CD4-positive, alpha-beta T cell (primary cell): Measurements from ENCODE around the gene ERC2. TPM values are rescaled to one million over a fixed set of nuclear protein-coding genes. Genes with fewer than 3 reads are reported as not detected.

ENCODE experiments used
- ATAC-seq: fragments of 200-7000 bp; cut with Tn5 transposase; one replicate; pipeline ENCODE4 v1.10.0; 2022; ENCODE audit warnings: mild to moderate bottlenecking; ENCODE audit not compliant: poor library complexity
- CTCF ChIA-PET: fragments of 350-600 bp; sonication (Branson Sonifier 250); formaldehyde crosslinking; loops from one replicate; lab custom pipeline; 2021; ENCODE audit warnings: antibody characterized with exemption, inconsistent platforms; lab: Charles Lee
- POLR2A ChIA-PET: fragments of 350-600 bp; sonication (Branson Sonifier 250); formaldehyde crosslinking; loops from one replicate; lab custom pipeline; 2021; ENCODE audit warnings: antibody characterized with exemption, inconsistent platforms; lab: Charles Lee
- DNase-seq, 14 experiments: peaks; one replicate each; pipeline ENCODE4 v3.0.0-alpha.2; 2013 to 2020; ENCODE audit warnings: mixed read lengths in 2 of 14
- H3K27ac ChIP-seq, 2 donors: one replicate each; pipeline versions ENCODE4 v1.5.1 to v1.7.0; 2013; ENCODE audit warnings: low read length in 2 of 2, low read depth in 1 of 2, mild to moderate bottlenecking in 1 of 2
- H3K27me3 ChIP-seq, 2 experiments: 1 replicate in 1 of 2; 2 replicates in 1 of 2; pipeline versions ENCODE4 v1.6.1 to v1.7.0; 2013; ENCODE audit warnings: low read length in 2 of 2, control low read depth in 1 of 2, mild to moderate bottlenecking in 1 of 2, moderate library complexity in 1 of 2; ENCODE audit not compliant: insufficient read depth in 2 of 2, control insufficient read depth in 1 of 2
- H3K36me3 ChIP-seq: one replicate; pipeline ENCODE4 v1.6.1; 2013; ENCODE audit warnings: low read length, control low read depth; ENCODE audit not compliant: insufficient read depth
- H3K4me1 ChIP-seq: one replicate; pipeline ENCODE4 v1.6.1; 2013; ENCODE audit warnings: low read length, control low read depth; ENCODE audit not compliant: insufficient read depth
- H3K4me3 ChIP-seq: one replicate; pipeline ENCODE4 v1.5.1; 2013; ENCODE audit warnings: mild to moderate bottlenecking, low read length, moderate library complexity
- H3K9me3 ChIP-seq, 2 experiments: 1 replicate in 1 of 2; 2 replicates in 1 of 2; pipeline versions ENCODE4 v1.6.1 to v1.7.0; 2013; ENCODE audit warnings: low read length in 2 of 2, mild to moderate bottlenecking in 2 of 2, control low read depth in 1 of 2, moderate library complexity in 1 of 2; ENCODE audit not compliant: control insufficient read depth in 1 of 2, insufficient read depth in 1 of 2
- H3K27ac Mint-ChIP-seq: one replicate; pipeline ENCODE4 v1.8.0; 2020; ENCODE audit warnings: mixed read lengths
- H3K27me3 Mint-ChIP-seq: one replicate; pipeline ENCODE4 v1.8.0; 2021; ENCODE audit warnings: mixed read lengths
- H3K36me3 Mint-ChIP-seq: one replicate; pipeline ENCODE4 v1.8.0; 2021; ENCODE audit warnings: low read depth, mixed read lengths
- H3K4me1 Mint-ChIP-seq: one replicate; pipeline ENCODE4 v1.8.0; 2021; ENCODE audit warnings: low read depth, mixed read lengths
- H3K4me3 Mint-ChIP-seq: one replicate; pipeline ENCODE4 v1.8.0; 2020; ENCODE audit warnings: mild to moderate bottlenecking, mixed read lengths
- H3K9me3 Mint-ChIP-seq: one replicate; pipeline ENCODE4 v1.8.0; 2020; ENCODE audit warnings: mixed read lengths
- intact Hi-C, 2 experiments: fragments of 100-400 bp; cut with DNase I in 1 of 2; cut with micrococcal nuclease in 1 of 2; formaldehyde crosslinking; loops; one replicate each; pipeline versions ENCODE4 v1.15.1 to v1.9.0; 2023 to 2025; cut with DNase I, micrococcal nuclease
- total RNA-seq, 174 experiments: library from RNA in 2 of 174; stranded (reverse) in 2 of 174; gene quantifications; one replicate each; pipeline ENCODE4 v1.2.3 and lab custom pipeline; 2021 to 2026
- TF ChIP-seq, protein P1 (sequence below): fragments of 200-600 bp; IDR thresholded peaks from one replicate; pipeline ENCODE4 v1.8.0; 2022; ENCODE audit warnings: antibody characterized with exemption, mild to moderate bottlenecking

ERC2 gene
- total RNA-seq, 2 experiments from 2014 or later = not detected

DNA sequence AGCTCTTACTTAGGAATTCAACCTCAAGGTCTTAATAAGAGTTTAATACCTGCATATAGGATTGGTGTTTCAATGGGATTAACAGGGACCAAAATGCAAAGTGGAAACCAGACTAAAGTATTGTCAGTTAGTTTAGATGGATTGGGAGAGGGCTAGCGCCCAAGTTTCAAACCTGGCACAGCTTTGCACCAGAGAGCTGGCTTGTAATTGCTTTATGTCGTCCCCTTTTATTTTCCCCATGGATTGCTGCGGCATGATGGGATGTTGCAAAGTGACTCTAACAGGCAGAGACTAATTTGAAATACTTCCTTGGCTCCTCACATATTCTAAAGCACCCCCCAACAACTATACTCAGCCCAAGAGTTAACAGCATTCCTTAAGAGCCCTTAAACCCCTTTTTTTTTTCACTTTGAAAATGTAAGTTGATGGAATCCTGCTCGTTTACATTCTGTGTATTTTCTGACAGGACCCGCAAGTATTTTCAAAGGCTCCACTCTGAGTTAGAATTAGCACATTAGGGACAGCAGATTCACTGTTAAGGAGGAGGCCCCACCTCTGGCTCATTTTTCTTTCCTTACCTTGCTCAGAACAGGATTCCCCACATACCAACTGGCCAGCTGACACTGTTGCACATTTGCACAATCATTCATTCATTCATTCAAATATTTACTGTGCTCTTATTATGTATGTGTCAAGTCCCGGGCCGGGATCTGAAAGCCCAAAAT lies 214.2 kb downstream of the ERC2 start:
- no peaks in the 10 kb centered on the region for H3K4me1 Mint-ChIP-seq
- POLR2A ChIA-PET = no interaction called here

DNA sequence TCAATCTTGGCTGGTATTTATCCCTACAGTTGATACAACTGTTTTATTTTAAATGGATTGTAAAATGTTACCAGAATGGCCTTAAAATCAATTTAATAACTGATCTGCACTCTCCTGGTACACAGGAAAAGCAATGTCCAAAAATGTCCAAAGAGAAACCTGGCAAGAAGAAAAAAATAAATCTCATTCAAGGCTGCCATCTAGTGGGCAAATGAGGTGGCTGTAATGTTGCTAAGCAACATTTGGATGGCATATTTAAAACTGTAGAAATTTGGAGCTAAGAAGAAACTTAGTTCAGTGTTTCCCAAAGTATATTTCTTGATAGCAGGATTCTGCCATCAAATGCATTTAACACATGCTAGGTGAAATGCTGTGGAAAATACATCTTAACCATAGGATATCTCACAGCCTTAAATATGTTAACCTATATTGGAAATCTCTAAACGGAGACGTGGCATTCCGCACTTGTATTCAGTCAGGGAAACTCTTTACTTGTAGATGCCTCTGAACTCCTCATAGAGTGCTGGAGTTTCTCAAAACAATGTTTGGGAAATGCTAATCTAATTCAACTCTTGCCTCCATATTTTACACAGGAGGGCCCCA lies 216.8 kb downstream of the ERC2 start:
- Histone ChIP-seq H3K4me1 (no peaks in the 10 kb centered on the region), H3K27me3 (no peaks in the 10 kb centered on the region), H3K9me3 (no peaks in the 10 kb centered on the region), H3K4me3 (no peak overlapping the region), H3K36me3 (no peaks in the 10 kb centered on the region), H3K27ac (no peak overlapping the region)
- CTCF ChIA-PET = interaction anchor here (1.3 kb wide), 1 partner anchor 11 kb away, joined by 3 read pairs; no protein-coding TSS in a partner anchor
- POLR2A ChIA-PET = interaction anchor here (0.5 kb wide), 1 partner anchor 9 kb away, joined by 3 read pairs; no protein-coding TSS in a partner anchor
- Mint-ChIP-seq H3K4me1 (no peaks in the 10 kb centered on the region), H3K4me3 (no peak overlapping the region), H3K27ac (no peak overlapping the region), H3K27me3 (peaks cover 6% of the 10 kb centered on the region), H3K36me3 (no peaks in the 10 kb centered on the region), H3K9me3 (no peaks in the 10 kb centered on the region)
- TF ChIP-seq, protein P1, sequence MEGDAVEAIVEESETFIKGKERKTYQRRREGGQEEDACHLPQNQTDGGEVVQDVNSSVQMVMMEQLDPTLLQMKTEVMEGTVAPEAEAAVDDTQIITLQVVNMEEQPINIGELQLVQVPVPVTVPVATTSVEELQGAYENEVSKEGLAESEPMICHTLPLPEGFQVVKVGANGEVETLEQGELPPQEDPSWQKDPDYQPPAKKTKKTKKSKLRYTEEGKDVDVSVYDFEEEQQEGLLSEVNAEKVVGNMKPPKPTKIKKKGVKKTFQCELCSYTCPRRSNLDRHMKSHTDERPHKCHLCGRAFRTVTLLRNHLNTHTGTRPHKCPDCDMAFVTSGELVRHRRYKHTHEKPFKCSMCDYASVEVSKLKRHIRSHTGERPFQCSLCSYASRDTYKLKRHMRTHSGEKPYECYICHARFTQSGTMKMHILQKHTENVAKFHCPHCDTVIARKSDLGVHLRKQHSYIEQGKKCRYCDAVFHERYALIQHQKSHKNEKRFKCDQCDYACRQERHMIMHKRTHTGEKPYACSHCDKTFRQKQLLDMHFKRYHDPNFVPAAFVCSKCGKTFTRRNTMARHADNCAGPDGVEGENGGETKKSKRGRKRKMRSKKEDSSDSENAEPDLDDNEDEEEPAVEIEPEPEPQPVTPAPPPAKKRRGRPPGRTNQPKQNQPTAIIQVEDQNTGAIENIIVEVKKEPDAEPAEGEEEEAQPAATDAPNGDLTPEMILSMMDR = peak; percentile 76
- no peak for ATAC-seq
- DNase-seq = peak in 4 of 14 experiments; percentile 5 to 35 (median 14)
- intact Hi-C loops = loop anchor here (5.0 kb wide), 3 partner anchors 764 to 1824 kb away; partner anchors contain the start of gene WNT5A (in 1 of the 2)

More for the DNA sequence above, 214.2 kb downstream of the ERC2 start:
- H3K27me3 Mint-ChIP-seq = peaks cover 10% of the 10 kb centered on the region
- H3K4me3 Mint-ChIP-seq = no peak overlapping the region
- no peaks in the 10 kb centered on the region for H3K27me3 ChIP-seq
- CTCF ChIA-PET = interaction anchor here (0.6 kb wide), 1 partner anchor 951 kb away, joined by 4 read pairs; no protein-coding TSS in a partner anchor
- TF ChIP-seq, protein P1 = no peak
- no peaks in the 10 kb centered on the region for H3K36me3 ChIP-seq
- no peaks in the 10 kb centered on the region for H3K9me3 Mint-ChIP-seq
- no peaks in the 10 kb centered on the region for H3K9me3 ChIP-seq
- no peak overlapping the region for H3K4me3 ChIP-seq
- DNase-seq (no peak), ATAC-seq (no peak)
- H3K27ac ChIP-seq = no peak overlapping the region
- H3K36me3 Mint-ChIP-seq = no peaks in the 10 kb centered on the region
- intact Hi-C loops = loop anchor here (5.0 kb wide), 3 partner anchors 767 to 1827 kb away; partner anchors contain the start of gene WNT5A (in 1 of the 2)
- H3K27ac Mint-ChIP-seq = no peak overlapping the region
- no peaks in the 10 kb centered on the region for H3K4me1 ChIP-seq

DNA sequence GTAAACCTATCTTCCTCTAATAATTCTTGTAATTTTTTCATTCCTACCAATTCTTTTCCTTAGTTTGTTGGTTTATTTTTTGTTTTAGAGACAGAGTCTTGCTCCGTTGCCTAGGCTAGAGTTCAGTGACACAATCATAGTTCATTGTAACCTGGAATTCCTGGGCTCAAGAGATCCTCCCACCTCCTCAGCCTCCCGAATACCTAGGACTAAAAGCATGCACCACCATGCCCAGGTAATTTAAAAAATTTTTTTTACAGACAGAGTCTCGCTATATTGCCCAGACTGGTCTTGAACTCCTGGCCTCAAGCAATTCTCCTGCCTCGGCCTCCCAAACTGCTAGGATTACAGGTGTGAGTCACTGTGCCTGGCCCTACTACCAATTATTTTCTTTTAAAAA lies 220.2 kb downstream of the ERC2 start:
- H3K4me3 ChIP-seq = no peak overlapping the region
- Mint-ChIP-seq H3K36me3 (no peaks in the 10 kb centered on the region), H3K4me1 (no peaks in the 10 kb centered on the region), H3K27me3 (no peaks in the 10 kb centered on the region), H3K4me3 (no peak overlapping the region), H3K9me3 (no peaks in the 10 kb centered on the region), H3K27ac (no peak overlapping the region)
- no peaks in the 10 kb centered on the region for H3K27me3 ChIP-seq
- no peaks in the 10 kb centered on the region for H3K9me3 ChIP-seq
- no peak overlapping the region for H3K27ac ChIP-seq
- H3K4me1 ChIP-seq = no peaks in the 10 kb centered on the region
- ATAC-seq (no peak), DNase-seq (no peak)
- no peaks in the 10 kb centered on the region for H3K36me3 ChIP-seq
- intact Hi-C loops = no loop called here
- ChIA-PET CTCF (no interaction called here), POLR2A (no interaction called here)
- TF ChIP-seq, protein P1 = no peak
